T-cell (primary cell): ENCODE measurements around the gene CREBBP. TPM values are rescaled to one million over a fixed set of nuclear protein-coding genes. Genes with fewer than 3 reads are reported as not detected.

ENCODE experiments used
- ATAC-seq, 4 experiments: fragments of 200-7000 bp in 3 of 4; fragments of 150-1000 bp in 1 of 4; cut with Tn5 transposase; replicated peaks in 1 of 4; 1 replicate in 3 of 4; 2 replicates in 1 of 4; pipeline ENCODE4 v1.10.0; 2021; ENCODE audit warnings: moderate library complexity in 3 of 4, mild to moderate bottlenecking in 2 of 4, moderate number of reproducible peaks in 1 of 4
- CTCF ChIA-PET, 2 donors: fragments of 300-600 bp; sonication (Branson Sonifier 250); formaldehyde crosslinking; loops; one replicate each; lab custom pipeline; 2022; ENCODE audit warnings: antibody characterized with exemption in 2 of 2; lab: Charles Lee
- POLR2A ChIA-PET, 2 donors: fragments of 300-600 bp; sonication (Branson Sonifier 250); formaldehyde crosslinking; loops; one replicate each; lab custom pipeline; 2022; ENCODE audit warnings: antibody characterized with exemption in 2 of 2; lab: Charles Lee
- DNase-seq, 35 experiments: peaks; one replicate each; pipeline versions ENCODE4 v3.0.0 to v3.0.0-alpha.2; 2013 to 2023
- H3K27ac ChIP-seq: one replicate; pipeline ENCODE4 v1.5.1; 2013; ENCODE audit warnings: low read length
- H3K27me3 ChIP-seq, 2 experiments: replicated peaks in 1 of 2; 1 replicate in 1 of 2; 2 replicates in 1 of 2; pipeline versions ENCODE4 v1.6.1 to v1.7.0; 2013; ENCODE audit warnings: low read length in 1 of 2, mixed read lengths in 1 of 2; ENCODE audit not compliant: control insufficient read depth in 2 of 2, insufficient read depth in 2 of 2; ENCODE audit errors: extremely low read depth in 1 of 2
- H3K36me3 ChIP-seq, 2 donors: 1 replicate in 1 of 2; 2 replicates in 1 of 2; pipeline versions ENCODE4 v1.6.1 to v1.7.0; 2013; ENCODE audit warnings: low read length in 1 of 2; ENCODE audit not compliant: control insufficient read depth in 2 of 2, insufficient read depth in 1 of 2; ENCODE audit errors: extremely low read depth in 1 of 2
- H3K4me1 ChIP-seq, 2 experiments: 1 replicate in 1 of 2; 2 replicates in 1 of 2; pipeline versions ENCODE4 v1.6.1 to v1.7.0; 2013; ENCODE audit warnings: low read length in 2 of 2, mixed read lengths in 1 of 2; ENCODE audit not compliant: insufficient read depth in 2 of 2, control insufficient read depth in 1 of 2; ENCODE audit errors: extremely low read depth in 1 of 2
- H3K4me3 ChIP-seq, 2 donors: 1 replicate in 1 of 2; 2 replicates in 1 of 2; pipeline versions ENCODE4 v1.5.1 to v1.7.0; 2013; ENCODE audit warnings: mild to moderate bottlenecking in 2 of 2, low read length in 1 of 2, moderate library complexity in 1 of 2; ENCODE audit not compliant: control insufficient read depth in 1 of 2; ENCODE audit errors: extremely low read depth in 1 of 2
- H3K9me3 ChIP-seq: 2 replicates; pipeline ENCODE4 v1.7.0; 2013
- H3K27ac Mint-ChIP-seq, 2 donors: one replicate each; pipeline ENCODE4 v1.8.0; 2020 to 2021; ENCODE audit warnings: mild to moderate bottlenecking in 2 of 2, mixed read lengths in 2 of 2
- H3K27me3 Mint-ChIP-seq, 2 donors: one replicate each; pipeline ENCODE4 v1.8.0; 2021 to 2022; ENCODE audit warnings: mixed read lengths in 2 of 2
- H3K36me3 Mint-ChIP-seq: one replicate; pipeline ENCODE4 v1.8.0; 2021; ENCODE audit warnings: mixed read lengths
- H3K4me1 Mint-ChIP-seq, 3 donors: one replicate each; pipeline ENCODE4 v1.8.0; 2020 to 2022; ENCODE audit warnings: mixed read lengths in 3 of 3, mild to moderate bottlenecking in 1 of 3
- H3K4me3 Mint-ChIP-seq, 3 donors: one replicate each; pipeline ENCODE4 v1.8.0; 2020 to 2022; ENCODE audit warnings: mild to moderate bottlenecking in 3 of 3, mixed read lengths in 3 of 3, moderate library complexity in 3 of 3
- H3K9me3 Mint-ChIP-seq, 3 donors: one replicate each; pipeline ENCODE4 v1.8.0; 2020 to 2022; ENCODE audit warnings: mixed read lengths in 3 of 3
- WGBS: methylation state at CpG from one replicate; pipeline ENCODE4 v1.1.5; 2013; ENCODE audit warnings: missing lambda C conversion rate; ENCODE audit not compliant: insufficient coverage; 5-methylcytosine and 5-hydroxymethylcytosine counted together
- total RNA-seq, 35 experiments: library from RNA in 6 of 35; stranded (reverse) in 6 of 35; fragments of 120-200 nt in 1 of 35; gene quantifications; one replicate each; pipeline versions ENCODE4 v1.2.1 to v1.2.4 and lab custom pipeline; 2013 to 2026

The CREBBP gene
- total RNA-seq, 5 donors from 2014 or later (not counting 1 experiment from before 2014, with no cell fraction given): 114 to 183 (median 127) TPM

GRCh38 chr16:3857189-3858043 lies 23.1 kb downstream of the CREBBP start:
- Histone ChIP-seq H3K4me1 (peaks cover 8 to 64% of the 10 kb centered on the region in 2 experiments), H3K36me3 (no peaks in the 10 kb centered on the region), H3K9me3 (no peaks in the 10 kb centered on the region), H3K27ac (no peak overlapping the region), H3K4me3 (no peak overlapping the region), H3K27me3 (no peaks in the 10 kb centered on the region)
- Mint-ChIP-seq H3K27me3 (no peaks in the 10 kb centered on the region), H3K27ac (peak overlapping the region; percentile 45 to 53), H3K4me1 (peaks cover 86 to 90% (median 88%) of the 10 kb centered on the region in 3 donors), H3K36me3 (no peaks in the 10 kb centered on the region), H3K4me3 (peak overlapping the region in 1 of 3 donors; percentile 28), H3K9me3 (no peaks in the 10 kb centered on the region)
- DNase-seq (no peak), ATAC-seq (no peak)
- ChIA-PET CTCF (interaction anchor here in 1 of 2 donors (0.5 kb wide), 1 partner anchor 1069 kb away, joined by 4 read pairs; no protein-coding TSS in a partner anchor), POLR2A (no interaction called here)
- 93% methylated on average over 2 of the region's 12 CpGs for WGBS

DNA sequence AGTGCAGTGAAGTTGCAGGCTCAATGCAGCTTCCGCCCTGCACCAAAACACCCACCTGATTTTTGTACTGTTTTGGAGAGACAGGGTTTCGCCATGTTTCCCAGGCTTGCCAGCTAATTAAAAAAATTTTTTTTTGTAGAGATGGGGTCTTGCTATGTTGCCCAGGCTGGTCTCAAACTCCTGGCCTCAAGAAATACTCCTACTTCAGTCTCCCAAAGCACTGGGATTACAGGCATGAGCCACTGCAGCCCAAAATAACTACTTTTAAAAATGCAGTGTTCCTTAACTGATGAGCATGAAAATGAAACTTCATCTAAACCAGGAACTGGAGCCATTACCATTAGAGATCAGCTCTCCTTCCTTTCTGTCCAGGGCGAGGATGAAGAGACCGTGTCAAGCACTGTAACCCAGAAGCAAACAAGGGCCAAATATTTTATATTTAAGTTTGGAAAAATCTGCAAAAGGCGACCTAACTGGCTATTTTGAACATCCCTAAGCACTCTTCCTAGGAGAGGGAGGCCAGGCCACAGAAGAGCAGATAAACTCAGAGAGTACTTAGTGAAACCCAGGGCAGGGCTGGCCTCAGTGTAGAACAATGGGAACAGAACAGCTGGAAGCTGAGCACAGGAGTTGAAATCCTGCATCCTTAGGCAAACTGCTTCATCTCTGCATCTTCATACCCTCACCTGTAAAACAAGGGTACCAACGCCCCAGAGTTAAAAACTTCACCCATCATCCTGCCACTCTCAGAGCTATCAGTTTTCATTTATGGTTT lies 24.0 kb downstream of the CREBBP start:
- peak overlapping the region in 1 of 3 donors; percentile 28 for H3K4me3 Mint-ChIP-seq
- Histone ChIP-seq H3K27me3 (no peaks in the 10 kb centered on the region), H3K36me3 (no peaks in the 10 kb centered on the region), H3K9me3 (no peaks in the 10 kb centered on the region), H3K27ac (no peak overlapping the region), H3K4me1 (peaks cover 8 to 56% of the 10 kb centered on the region in 2 experiments), H3K4me3 (no peak overlapping the region)
- POLR2A ChIA-PET: interaction anchor here in 1 of 2 donors (0.8 kb wide), 1 partner anchor 32 kb away, joined by 3 read pairs; no protein-coding TSS in a partner anchor
- no peaks in the 10 kb centered on the region for H3K36me3 Mint-ChIP-seq
- H3K27ac Mint-ChIP-seq: peak overlapping the region; percentile 45 to 53
- H3K27me3 Mint-ChIP-seq: no peaks in the 10 kb centered on the region
- H3K9me3 Mint-ChIP-seq: no peaks in the 10 kb centered on the region
- no peak for DNase-seq
- no peak for ATAC-seq
- CTCF ChIA-PET: interaction anchor here in 1 of 2 donors (0.7 kb wide), 1 partner anchor 636 kb away, joined by 3 read pairs; no protein-coding TSS in a partner anchor
- no CpG with 5 or more reads among the region's 6 CpGs for WGBS
- peaks cover 81 to 84% (median 81%) of the 10 kb centered on the region in 3 donors for H3K4me1 Mint-ChIP-seq

DNA sequence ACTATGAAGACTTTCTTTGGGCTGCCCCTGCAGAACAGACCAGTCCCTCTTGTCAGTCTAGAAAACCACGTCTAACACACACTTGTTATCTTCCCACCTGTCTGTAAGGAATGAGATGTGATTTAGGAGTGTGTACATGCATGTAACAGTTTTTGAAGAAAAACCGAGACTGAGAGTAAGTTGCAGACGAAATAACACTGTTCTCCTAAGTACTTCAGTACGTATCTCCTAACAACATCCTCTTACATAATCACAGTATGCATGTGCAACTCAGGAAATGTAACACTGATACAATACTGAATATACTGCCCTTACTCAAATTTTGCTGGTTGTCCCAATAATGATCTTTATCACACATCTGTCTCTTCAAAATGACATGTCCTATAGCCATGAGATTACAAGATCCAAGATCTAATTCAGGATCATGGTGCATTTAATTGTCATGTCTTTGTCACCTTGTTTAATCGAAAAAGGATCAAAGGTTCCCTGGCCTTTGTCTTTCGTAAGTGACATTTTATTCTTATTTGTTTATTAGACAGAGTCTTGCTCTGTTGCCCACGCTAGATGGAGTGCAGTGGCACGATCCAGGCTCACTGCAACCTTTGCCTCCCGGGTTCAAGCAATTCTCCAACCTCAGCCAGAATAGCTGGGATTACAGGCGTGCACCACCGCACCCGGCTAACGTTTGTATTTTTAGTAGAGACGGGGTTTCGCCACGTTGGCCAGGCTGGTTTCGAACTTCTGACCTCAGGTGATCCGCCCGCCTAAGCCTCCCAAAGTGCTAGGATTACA lies 25.6 kb downstream of the CREBBP start:
- peaks cover 8 to 51% of the 10 kb centered on the region in 2 experiments for H3K4me1 ChIP-seq

DNA sequence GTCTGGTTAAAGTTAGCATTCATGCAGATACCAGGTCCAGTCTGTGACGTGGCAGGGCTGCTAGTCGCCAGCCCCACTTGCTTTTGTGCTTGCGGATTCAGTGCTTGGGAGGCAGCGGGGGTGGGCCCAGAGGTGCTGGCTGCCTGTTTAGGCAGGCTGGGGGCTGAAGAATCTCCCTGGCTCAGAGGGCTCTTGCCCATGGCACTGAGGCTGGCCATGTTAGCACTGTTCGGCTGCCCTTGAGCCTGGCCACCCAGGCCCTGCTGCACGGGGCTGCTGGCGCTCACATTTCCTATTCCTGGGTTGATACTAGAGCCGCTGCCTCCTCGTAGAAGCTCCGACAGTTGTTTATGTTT lies 30.0 kb downstream of the CREBBP start:
- peaks cover 32% of the 10 kb centered on the region for H3K36me3 Mint-ChIP-seq
- 98% methylated on average over 10 of the region's 10 CpGs for WGBS
- H3K9me3 Mint-ChIP-seq: no peaks in the 10 kb centered on the region
- ATAC-seq: no peak
- H3K27ac Mint-ChIP-seq: no peak overlapping the region
- peaks cover 11 to 35% of the 10 kb centered on the region in 2 donors for H3K36me3 ChIP-seq
- no peak overlapping the region for H3K4me3 ChIP-seq
- ChIA-PET CTCF (interaction anchor here in 1 of 2 donors (0.8 kb wide), 1 partner anchor 34 kb away, joined by 11 read pairs; no protein-coding TSS in a partner anchor), POLR2A (no interaction called here)
- H3K4me1 Mint-ChIP-seq: peaks cover 61 to 69% (median 69%) of the 10 kb centered on the region in 3 donors
- no peaks in the 10 kb centered on the region for H3K9me3 ChIP-seq
- no peak overlapping the region for H3K27ac ChIP-seq
- H3K27me3 Mint-ChIP-seq: no peaks in the 10 kb centered on the region
- no peak overlapping the region for H3K4me3 Mint-ChIP-seq
- DNase-seq: no peak
- no peaks in the 10 kb centered on the region for H3K27me3 ChIP-seq
- peaks cover 7 to 28% of the 10 kb centered on the region in 2 experiments for H3K4me1 ChIP-seq

More for the DNA sequence above, 25.6 kb downstream of the CREBBP start:
- Histone ChIP-seq H3K9me3 (no peaks in the 10 kb centered on the region), H3K36me3 (peaks cover 7 to 9% of the 10 kb centered on the region in 2 donors), H3K4me3 (no peak overlapping the region), H3K27me3 (no peaks in the 10 kb centered on the region), H3K27ac (peak overlapping the region; percentile 20)
- Mint-ChIP-seq H3K4me3 (peak overlapping the region in 1 of 3 donors; percentile 38), H3K4me1 (peaks cover 71 to 76% (median 72%) of the 10 kb centered on the region in 3 donors), H3K36me3 (peaks cover 8% of the 10 kb centered on the region), H3K27ac (peak overlapping the region; percentile 76 to 77), H3K27me3 (no peaks in the 10 kb centered on the region), H3K9me3 (no peaks in the 10 kb centered on the region)
- WGBS: 81% methylated on average over 9 of the region's 19 CpGs
- ChIA-PET CTCF (no interaction called here), POLR2A (interaction anchor here in 1 of 2 donors (0.6 kb wide), 1 partner anchor 32 kb away, joined by 6 read pairs; no protein-coding TSS in a partner anchor)
- ATAC-seq (peak in 2 of 4 experiments; percentile 44 to 50), DNase-seq (no peak)

- peaks cover 32% of the 10 kb centered on the region for H3K36me3 Mint-ChIP-seq
- no peaks in the 10 kb centered on the region for H3K27me3 ChIP-seq
- CTCF ChIA-PET: interaction anchor here in 1 of 2 donors (0.7 kb wide), 3 partner anchors 13 to 404 kb away, joined by 3 to 6 read pairs (median 4); no protein-coding TSS in a partner anchor
Measured at GRCh38 chr16:3849751-3850543, 30.6 kb downstream of the CREBBP start.

More at GRCh38 chr16:3849751-3850543, 30.6 kb downstream of the CREBBP start:
- Mint-ChIP-seq H3K27me3 (no peaks in the 10 kb centered on the region), H3K4me3 (no peak overlapping the region), H3K9me3 (no peaks in the 10 kb centered on the region), H3K27ac (no peak overlapping the region), H3K4me1 (peaks cover 61 to 69% (median 69%) of the 10 kb centered on the region in 3 donors)
- Histone ChIP-seq H3K36me3 (peaks cover 11 to 35% of the 10 kb centered on the region in 2 donors), H3K27ac (no peak overlapping the region), H3K9me3 (no peaks in the 10 kb centered on the region), H3K4me3 (no peak overlapping the region), H3K4me1 (peaks cover 7 to 24% of the 10 kb centered on the region in 2 experiments)
- POLR2A ChIA-PET: no interaction called here
- 93% methylated on average over 15 of the region's 19 CpGs for WGBS
- ATAC-seq (no peak), DNase-seq (no peak)
